H1 (cell line): ENCODE measurements around the gene WDR5. TPM values are rescaled to one million over a fixed set of nuclear protein-coding genes. Genes with fewer than 3 reads are reported as not detected.

ENCODE experiments used
- CTCF ChIA-PET: fragments of 300-600 bp; sonication (Branson Sonifier 250); formaldehyde crosslinking; loops from one replicate; lab custom pipeline; 2021; ENCODE audit not compliant: partially characterized antibody; lab: Charles Lee
- POLR2A ChIA-PET: fragments of 300-600 bp; sonication (Branson Sonifier 250); formaldehyde crosslinking; loops from one replicate; lab custom pipeline; 2021; ENCODE audit warnings: inconsistent platforms; ENCODE audit not compliant: partially characterized antibody; lab: Charles Lee
- DNase-seq, 2 experiments: peaks; one replicate each; pipeline versions ENCODE4 v3.0.0 to v3.0.0-alpha.2; 2010 to 2022; ENCODE audit warnings: low spot score in 2 of 2, low read depth in 1 of 2, mixed read lengths in 1 of 2
- FAIRE-seq: peaks from 2 replicates; lab custom pipeline; 2011; peaks lifted over from hg19 to GRCh38; lab: Jason Lieb, UNC
- H2AFZ ChIP-seq: 2 replicates; pipeline ENCODE4 v1.8.1; 2012; ENCODE audit warnings: low read length, inconsistent platforms
- H2AK5ac ChIP-seq: 2 replicates; pipeline ENCODE4 v1.6.1; 2013; ENCODE audit warnings: low read depth, low read length
- H2BK120ac ChIP-seq: replicated peaks from 2 replicates; pipeline ENCODE3; 2013; ENCODE audit warnings: low read depth, low read length, inconsistent platforms
- H2BK12ac ChIP-seq: 2 replicates; pipeline ENCODE4 v1.6.1; 2013; ENCODE audit warnings: low read depth, low read length
- H2BK15ac ChIP-seq: 2 replicates; pipeline ENCODE4 v1.6.1; 2013; ENCODE audit warnings: low read length
- H2BK20ac ChIP-seq: 2 replicates; pipeline ENCODE4 v1.6.1; 2013; ENCODE audit warnings: low read length
- H2BK5ac ChIP-seq: 2 replicates; pipeline ENCODE4 v1.6.1; 2013; ENCODE audit warnings: low read depth, low read length
- H3K14ac ChIP-seq: 2 replicates; pipeline ENCODE4 v1.6.1; 2013; ENCODE audit warnings: inconsistent platforms; ENCODE audit not compliant: insufficient read length
- H3K18ac ChIP-seq: 2 replicates; pipeline ENCODE4 v1.6.1; 2013; ENCODE audit warnings: low read length; ENCODE audit errors: extremely low read depth
- H3K23ac ChIP-seq: 2 replicates; pipeline ENCODE4 v1.6.1; 2013; ENCODE audit warnings: inconsistent platforms; ENCODE audit not compliant: insufficient read length
- H3K23me2 ChIP-seq: 2 replicates; pipeline ENCODE4 v1.6.1; 2013; ENCODE audit warnings: low read depth, low read length
- H3K27ac ChIP-seq: 2 replicates; pipeline ENCODE4 v1.6.1; 2011; ENCODE audit warnings: low read depth, low read length, inconsistent platforms
- H3K27me3 ChIP-seq, 4 experiments: replicated peaks in 1 of 4; 1 replicate in 1 of 4; 2 replicates in 3 of 4; pipeline versions ENCODE4 v1.6.1 to v1.8.1; 2011 to 2013; ENCODE audit warnings: low read length in 3 of 4, mild to moderate bottlenecking in 3 of 4, inconsistent platforms in 2 of 4, mixed read lengths in 2 of 4, moderate library complexity in 1 of 4; ENCODE audit not compliant: control insufficient read depth in 3 of 4, insufficient read depth in 3 of 4; ENCODE audit errors: extremely low read depth in 1 of 4
- H3K36me3 ChIP-seq, 4 experiments: 2 replicates each; pipeline versions ENCODE4 v1.6.1 to v1.8.1; 2011 to 2013; ENCODE audit warnings: mild to moderate bottlenecking in 4 of 4, low read length in 3 of 4, moderate library complexity in 2 of 4, control low read depth in 1 of 4, inconsistent platforms in 1 of 4; ENCODE audit not compliant: insufficient read depth in 4 of 4, control insufficient read depth in 2 of 4
- H3K4ac ChIP-seq: replicated peaks from 2 replicates; pipeline ENCODE3; 2013; ENCODE audit warnings: low read length, low read depth, mixed read lengths, inconsistent platforms; ENCODE audit not compliant: insufficient read length
- H3K4me1 ChIP-seq, 4 experiments: replicated peaks in 1 of 4; 1 replicate in 1 of 4; 2 replicates in 3 of 4; pipeline versions ENCODE4 v1.6.1 to v1.8.1; 2011 to 2013; ENCODE audit warnings: low read length in 3 of 4, inconsistent platforms in 2 of 4, mixed read lengths in 1 of 4; ENCODE audit not compliant: insufficient read depth in 4 of 4, control insufficient read depth in 3 of 4
- H3K4me2 ChIP-seq, 2 experiments: 2 replicates each; pipeline versions ENCODE4 v1.6.1 to v1.8.1; 2011 to 2013; ENCODE audit warnings: low read depth in 2 of 2, low read length in 2 of 2, control low read depth in 1 of 2, inconsistent platforms in 1 of 2, mild to moderate bottlenecking in 1 of 2; ENCODE audit not compliant: insufficient read depth in 1 of 2
- H3K4me3 ChIP-seq, 4 experiments: fragments of 200-600, 300-600 bp in 1 of 4; sonication (generic), shearing (Covaris generic), sonication (Bioruptor Twin) in 1 of 4; 2 replicates each; pipeline versions ENCODE4 v1.5.1 to v1.8.1; 2011 to 2016; ENCODE audit warnings: low read length in 4 of 4, low read depth in 3 of 4, control low read depth in 2 of 4, inconsistent platforms in 2 of 4, mild to moderate bottlenecking in 2 of 4, mixed read lengths in 1 of 4, moderate library complexity in 1 of 4; ENCODE audit not compliant: insufficient read depth in 2 of 4; ENCODE audit errors: extremely low read depth in 1 of 4
- H3K56ac ChIP-seq: replicated peaks from 2 replicates; pipeline ENCODE3; 2013; ENCODE audit warnings: low read depth, mild to moderate bottlenecking, mixed read lengths, low read length, inconsistent platforms; ENCODE audit not compliant: insufficient read length
- H3K79me1 ChIP-seq: 2 replicates; pipeline ENCODE4 v1.6.1; 2013; ENCODE audit warnings: low read depth, low read length, control low read depth
- H3K79me2 ChIP-seq, 2 experiments: 2 replicates each; pipeline versions ENCODE4 v1.6.1 to v1.8.1; 2012 to 2013; ENCODE audit warnings: low read length in 2 of 2, mild to moderate bottlenecking in 2 of 2, inconsistent platforms in 1 of 2; ENCODE audit not compliant: insufficient read depth in 2 of 2, control insufficient read depth in 1 of 2
- H3K9ac ChIP-seq, 4 experiments: replicated peaks in 1 of 4; 1 replicate in 1 of 4; 2 replicates in 3 of 4; pipeline versions ENCODE4 v1.6.1 to v1.8.1; 2011 to 2013; ENCODE audit warnings: low read depth in 3 of 4, low read length in 3 of 4, control low read depth in 2 of 4, mild to moderate bottlenecking in 2 of 4, moderate library complexity in 2 of 4, inconsistent platforms in 1 of 4; ENCODE audit errors: extremely low read depth in 1 of 4
- H3K9me3 ChIP-seq, 2 experiments: 2 replicates each; pipeline versions ENCODE4 v1.6.1 to v1.8.1; 2012 to 2013; ENCODE audit warnings: mild to moderate bottlenecking in 2 of 2, moderate library complexity in 2 of 2, control low read depth in 1 of 2, inconsistent platforms in 1 of 2, low read depth in 1 of 2, low read length in 1 of 2, mixed read lengths in 1 of 2; ENCODE audit not compliant: insufficient read depth in 2 of 2
- H4K20me1 ChIP-seq, 2 experiments: replicated peaks in 1 of 2; 2 replicates each; pipeline versions ENCODE3 to v1.8.1; 2011 to 2013; ENCODE audit warnings: inconsistent platforms in 2 of 2, low read length in 2 of 2, mild to moderate bottlenecking in 1 of 2; ENCODE audit not compliant: insufficient read depth in 2 of 2, control insufficient read depth in 1 of 2
- H4K5ac ChIP-seq: 2 replicates; pipeline ENCODE4 v1.6.1; 2013; ENCODE audit warnings: low read length, low read depth, mixed read lengths, inconsistent platforms; ENCODE audit not compliant: insufficient read length
- H4K8ac ChIP-seq: 2 replicates; pipeline ENCODE4 v1.8.0; 2013; ENCODE audit warnings: mild to moderate bottlenecking, moderate library complexity, low read length, inconsistent platforms; ENCODE audit not compliant: insufficient read depth; ENCODE audit errors: extremely low read depth
- H4K91ac ChIP-seq: replicated peaks from 2 replicates; pipeline ENCODE3; 2013; ENCODE audit warnings: low read length, mixed read lengths, inconsistent platforms; ENCODE audit not compliant: insufficient read length
- CBX8 ChIP-seq: fragments of 300-800, 300-1000 bp; sonication (generic); IDR thresholded peaks from 2 replicates; pipeline ENCODE4 v1.7.1; 2016; ENCODE audit warnings: low read depth, low read length, borderline replicate concordance
- CHD1 ChIP-seq: IDR thresholded peaks from 2 replicates; pipeline ENCODE4 v1.6.1; 2012; ENCODE audit warnings: low read depth, low read length, improper control_type of control experiment
- CREB1 ChIP-seq: IDR thresholded peaks from 2 replicates; pipeline ENCODE4 v1.6.1; 2012; ENCODE audit warnings: inconsistent platforms
- EGR1 ChIP-seq: IDR thresholded peaks from 2 replicates; pipeline ENCODE4 v1.6.1; 2011; ENCODE audit warnings: low read depth, low read length, borderline replicate concordance
- MAFK ChIP-seq: IDR thresholded peaks from 2 replicates; pipeline ENCODE4 v1.6.1; 2012; ENCODE audit warnings: low read depth, mild to moderate bottlenecking, improper control_type of control experiment, low read length
- MAX ChIP-seq: IDR thresholded peaks from 2 replicates; pipeline ENCODE4 v1.6.1; 2012; ENCODE audit warnings: inconsistent platforms
- POU5F1 ChIP-seq: IDR thresholded peaks from 2 replicates; pipeline ENCODE4 v1.6.1; 2011; ENCODE audit warnings: low read depth, mild to moderate bottlenecking, low read length, moderate library complexity
- RBBP5 ChIP-seq: IDR thresholded peaks from 2 replicates; pipeline ENCODE4 v1.7.1; 2012; ENCODE audit warnings: low read depth, mild to moderate bottlenecking, inconsistent platforms, low read length, moderate library complexity, borderline replicate concordance
- RNF2 ChIP-seq: fragments of 200-900, 300-1000 bp; sonication (generic); IDR thresholded peaks from 2 replicates; pipeline ENCODE4 v1.7.1; 2016; ENCODE audit warnings: borderline replicate concordance, low read depth, mild to moderate bottlenecking, antibody characterized with exemption, low read length; ENCODE audit not compliant: poor library complexity, severe bottlenecking; ENCODE audit errors: missing control alignments
- SAP30 ChIP-seq: fragments of 300-600 bp; sonication (generic); IDR thresholded peaks from 2 replicates; pipeline ENCODE4 v1.7.1; 2012; ENCODE audit warnings: low read length, moderate library complexity, mild to moderate bottlenecking, inconsistent platforms; ENCODE audit not compliant: insufficient read depth, insufficient replicate concordance
- WGBS, 2 experiments: shearing (Covaris generic) in 1 of 2; methylation state at CpG; one replicate each; pipeline versions ENCODE4 v1.1.6 to v1.1.7; 2013 to 2015; ENCODE audit warnings: low lambda C conversion rate in 2 of 2, mixed read lengths in 2 of 2, inconsistent platforms in 1 of 2, low coverage in 1 of 2, missing lambda C conversion rate in 1 of 2; ENCODE audit not compliant: insufficient replicate concordance in 2 of 2, insufficient coverage in 1 of 2, insufficient read length in 1 of 2; ENCODE audit errors: extremely low coverage in 1 of 2, missing lambda C conversion rate in 1 of 2; 5-methylcytosine and 5-hydroxymethylcytosine counted together
- polyA plus RNA-seq, 7 experiments: library from polyadenylated mRNA; depleted of rRNA in 3 of 7; stranded (reverse) in 5 of 7; unstranded in 2 of 7; fragments of >200 nt in 5 of 7; fragments of 200-250 nt in 2 of 7; gene quantifications; 1 replicate in 5 of 7; 2 replicates in 1 of 7; 4 replicates in 1 of 7; pipeline versions ENCODE4 v1.2.1 to v1.2.3, GENCODE V29; 2011 to 2013; ENCODE audit warnings: missing spikeins in 2 of 7, mixed read lengths in 2 of 7
- total RNA-seq: library from RNA; stranded (reverse); fragmentation: NEBNext Ultra II Directional; extraction: Animal tissue kit (Norgen Biotek cat#: 25700); gene quantifications from 2 replicates; pipeline ENCODE4 v1.2.1, GENCODE V29; 2021

Gene WDR5
- total and polyA plus RNA-seq, 2 of the 8 experiments (the other 6 are each of a cell fraction or from before 2014, with no cell fraction given) = 38.4 to 68.1 TPM

GRCh38 chr9:134103391-134103998 is 32.4 kb upstream of the WDR5 start:
- DNase-seq (no peak), FAIRE-seq (no peak)
- H3K4me2 ChIP-seq = no peak overlapping the region
- peaks cover 15% of the 10 kb centered on the region; the same call in 1 of the 2 replicates for H3K23me2 ChIP-seq
- H2AK5ac ChIP-seq = peak overlapping the region; percentile 15; the same call in 1 of the 2 replicates
- TF ChIP-seq RBBP5 (no peak), EGR1 (no peak), RNF2 (no peak), CHD1 (no peak), SAP30 (no peak), CREB1 (no peak), MAFK (no peak), MAX (no peak), POU5F1 (no peak), CBX8 (no peak)
- H2BK15ac ChIP-seq = no peak overlapping the region
- no peak overlapping the region for H3K18ac ChIP-seq
- H4K8ac ChIP-seq = no peak overlapping the region
- no peak overlapping the region for H3K4ac ChIP-seq
- no peak overlapping the region for H2BK120ac ChIP-seq
- peaks cover 0 to 8% of the 10 kb centered on the region in 2 experiments for H4K20me1 ChIP-seq
- H3K9ac ChIP-seq = no peak overlapping the region
- no peak overlapping the region for H3K14ac ChIP-seq
- H3K27me3 ChIP-seq = peaks cover 0 to 3% (median 0%) of the 10 kb centered on the region in 4 experiments; a peak in 1 of 7 replicates
- no peaks in the 10 kb centered on the region for H3K36me3 ChIP-seq
- ChIA-PET POLR2A (no interaction called here), CTCF (no interaction called here)
- no peaks in the 10 kb centered on the region for H3K79me1 ChIP-seq
- peak overlapping the region; percentile 97 for H3K56ac ChIP-seq
- H2BK20ac ChIP-seq = no peak overlapping the region
- H3K9me3 ChIP-seq = peaks cover 0 to 11% of the 10 kb centered on the region in 2 experiments; a peak in 2 of 4 replicates
- no peak overlapping the region for H3K27ac ChIP-seq
- no peak overlapping the region for H2AFZ ChIP-seq
- H4K91ac ChIP-seq = no peak overlapping the region
- no peak overlapping the region for H4K5ac ChIP-seq
- no peak overlapping the region for H3K4me3 ChIP-seq
- H3K79me2 ChIP-seq = no peaks in the 10 kb centered on the region
- no peak overlapping the region for H3K23ac ChIP-seq
- no peak overlapping the region for H2BK12ac ChIP-seq
- no peak overlapping the region for H2BK5ac ChIP-seq
- WGBS, 2 experiments = 71 to 100% methylated on average over 2 to 5 of the region's 5 CpGs
- no peaks in the 10 kb centered on the region for H3K4me1 ChIP-seq
